Gastrocnemius medialis (tissue), 4 donors: ENCODE measurements around the gene RETREG2.

Source experiments
- POLR2A ChIP-seq, 2 donors: fragments of 450-650 bp; IDR thresholded peaks; one replicate each; pipeline ENCODE4 v1.6.1; 2017; ENCODE audit warnings: antibody characterized with exemption in 2 of 2, mild to moderate bottlenecking in 2 of 2, moderate library complexity in 2 of 2
- TF ChIP-seq, protein P1 (sequence below), 5 experiments: fragments of 450-650 bp in 3 of 5; fragments of 200-600 bp in 2 of 5; sonication (generic) in 2 of 5; IDR thresholded peaks in 4 of 5; conservative IDR thresholded peaks in 1 of 5; 1 replicate in 4 of 5; 2 replicates in 1 of 5; pipeline ENCODE4 v1.5.1; 2016 to 2019; ENCODE audit warnings: antibody characterized with exemption in 5 of 5, mild to moderate bottlenecking in 3 of 5, moderate library complexity in 3 of 5

DNA sequence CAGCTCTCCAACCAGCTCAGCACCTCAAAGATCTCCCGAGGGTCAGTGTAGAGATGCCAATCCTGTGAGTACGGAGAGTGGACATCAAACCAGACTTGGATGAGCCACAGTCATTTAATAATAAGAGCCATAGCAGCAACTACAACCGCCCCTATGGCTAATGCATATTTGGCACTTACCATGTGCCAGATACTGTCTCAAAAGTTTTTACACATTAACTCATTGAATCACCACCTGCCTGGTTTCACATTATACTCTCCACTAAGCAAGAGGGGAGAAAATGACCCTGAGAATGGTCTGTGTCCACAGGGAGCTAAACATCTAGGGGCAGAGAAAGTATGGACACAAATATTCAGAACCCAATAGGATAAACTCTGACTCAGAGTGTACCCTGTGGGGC, 3.9 kb upstream of the RETREG2 start:
- TF ChIP-seq, protein P1, sequence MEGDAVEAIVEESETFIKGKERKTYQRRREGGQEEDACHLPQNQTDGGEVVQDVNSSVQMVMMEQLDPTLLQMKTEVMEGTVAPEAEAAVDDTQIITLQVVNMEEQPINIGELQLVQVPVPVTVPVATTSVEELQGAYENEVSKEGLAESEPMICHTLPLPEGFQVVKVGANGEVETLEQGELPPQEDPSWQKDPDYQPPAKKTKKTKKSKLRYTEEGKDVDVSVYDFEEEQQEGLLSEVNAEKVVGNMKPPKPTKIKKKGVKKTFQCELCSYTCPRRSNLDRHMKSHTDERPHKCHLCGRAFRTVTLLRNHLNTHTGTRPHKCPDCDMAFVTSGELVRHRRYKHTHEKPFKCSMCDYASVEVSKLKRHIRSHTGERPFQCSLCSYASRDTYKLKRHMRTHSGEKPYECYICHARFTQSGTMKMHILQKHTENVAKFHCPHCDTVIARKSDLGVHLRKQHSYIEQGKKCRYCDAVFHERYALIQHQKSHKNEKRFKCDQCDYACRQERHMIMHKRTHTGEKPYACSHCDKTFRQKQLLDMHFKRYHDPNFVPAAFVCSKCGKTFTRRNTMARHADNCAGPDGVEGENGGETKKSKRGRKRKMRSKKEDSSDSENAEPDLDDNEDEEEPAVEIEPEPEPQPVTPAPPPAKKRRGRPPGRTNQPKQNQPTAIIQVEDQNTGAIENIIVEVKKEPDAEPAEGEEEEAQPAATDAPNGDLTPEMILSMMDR (IDR thresholded peaks at IDR 0.05 in 4 of 5, conservative IDR thresholded peaks at IDR 0.05 in 1 of 5): no peak
- no peak for TF ChIP-seq POLR2A (IDR thresholded peaks at IDR 0.05)
